Calu3 (cell line): ENCODE results near the gene KRTAP10-12. TPM values are rescaled to one million over a fixed set of nuclear protein-coding genes. Genes with fewer than 3 reads are reported as not detected.
"Not testable (repeated sequence)": the region's sequence is repeated elsewhere in the genome, so short reads cannot be mapped to it uniquely, and the experiment has no call there.

Source experiments
- BruUV-seq: library from RNA; stranded (reverse); fragments of 400-500 nt; replicated peaks from 2 replicates; lab custom pipeline; 2021; lab: Mats Ljungman, UMichigan
- CTCF ChIA-PET: fragments of 300-600 bp; sonication (Branson Sonifier 250); formaldehyde crosslinking; loops from one replicate; lab custom pipeline; 2022; ENCODE audit warnings: antibody characterized with exemption; lab: Charles Lee
- DNase-seq: peaks from one replicate; pipeline ENCODE4 v3.0.0; 2022
- H3K27ac Mint-ChIP-seq: one replicate; pipeline ENCODE4 v1.8.0; 2022; ENCODE audit warnings: mixed read lengths; ENCODE audit not compliant: unreplicated experiment
- H3K27me3 Mint-ChIP-seq: one replicate; pipeline ENCODE4 v1.8.0; 2022; ENCODE audit warnings: mixed read lengths; ENCODE audit not compliant: unreplicated experiment
- H3K36me3 Mint-ChIP-seq: one replicate; pipeline ENCODE4 v1.8.0; 2022; ENCODE audit warnings: mild to moderate bottlenecking, moderate library complexity, mixed read lengths; ENCODE audit not compliant: insufficient read depth, unreplicated experiment
- H3K4me1 Mint-ChIP-seq: one replicate; pipeline ENCODE4 v1.8.0; 2022; ENCODE audit warnings: mild to moderate bottlenecking, low read depth, mixed read lengths; ENCODE audit not compliant: unreplicated experiment
- H3K4me3 Mint-ChIP-seq: one replicate; pipeline ENCODE4 v1.8.0; 2022; ENCODE audit warnings: mild to moderate bottlenecking, low read depth, moderate library complexity, mixed read lengths; ENCODE audit not compliant: unreplicated experiment
- H3K9me3 Mint-ChIP-seq: one replicate; pipeline ENCODE4 v1.8.0; 2022; ENCODE audit warnings: low read depth, mixed read lengths; ENCODE audit not compliant: unreplicated experiment
- intact Hi-C: fragments of 100-400 bp; cut with micrococcal nuclease; formaldehyde crosslinking; loops from one replicate; pipeline ENCODE4 v1.10.0; 2022; ENCODE audit not compliant: unreplicated experiment
- total RNA-seq: library from RNA; stranded (reverse); gene quantifications from 2 replicates; pipeline ENCODE4 v1.2.3, GENCODE V29; 2022
- TF ChIP-seq, protein P1 (sequence below): fragments of 200-600 bp; IDR thresholded peaks from one replicate; pipeline ENCODE4 v1.8.0; 2022; ENCODE audit warnings: antibody characterized with exemption; ENCODE audit not compliant: unreplicated experiment

KRTAP10-12 gene
- total RNA-seq, 1 experiment from 2014 or later = not detected

DNA sequence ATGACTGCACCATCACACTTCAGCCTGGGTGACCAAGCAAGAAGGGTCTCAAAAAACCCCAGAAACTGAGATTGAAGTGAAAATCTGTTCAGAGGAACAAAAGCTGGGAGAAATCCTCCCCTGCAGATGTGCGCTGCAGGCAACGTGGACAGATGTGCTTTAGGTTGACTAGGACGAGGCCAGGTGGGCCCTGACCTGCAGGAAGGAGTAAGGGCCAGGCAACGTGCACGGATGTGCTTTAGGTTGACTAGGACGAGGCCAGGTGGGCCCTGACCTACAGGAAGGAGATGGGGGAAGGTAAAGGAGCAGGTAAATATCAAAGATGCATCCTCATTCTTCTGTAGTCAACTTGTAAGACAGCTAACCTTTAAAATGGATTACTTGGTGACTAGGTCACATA, 12.5 kb upstream of the KRTAP10-12 start:
- Mint-ChIP-seq H3K4me3 (no peak overlapping the region), H3K27ac (no peak overlapping the region), H3K36me3 (no peaks in the 10 kb centered on the region), H3K27me3 (peaks cover 97% of the 10 kb centered on the region), H3K4me1 (no peaks in the 10 kb centered on the region), H3K9me3 (no peaks in the 10 kb centered on the region)
- BruUV-seq = no TSS peak
- DNase-seq = no peak
- CTCF ChIA-PET = no interaction called here
- TF ChIP-seq, protein P1, sequence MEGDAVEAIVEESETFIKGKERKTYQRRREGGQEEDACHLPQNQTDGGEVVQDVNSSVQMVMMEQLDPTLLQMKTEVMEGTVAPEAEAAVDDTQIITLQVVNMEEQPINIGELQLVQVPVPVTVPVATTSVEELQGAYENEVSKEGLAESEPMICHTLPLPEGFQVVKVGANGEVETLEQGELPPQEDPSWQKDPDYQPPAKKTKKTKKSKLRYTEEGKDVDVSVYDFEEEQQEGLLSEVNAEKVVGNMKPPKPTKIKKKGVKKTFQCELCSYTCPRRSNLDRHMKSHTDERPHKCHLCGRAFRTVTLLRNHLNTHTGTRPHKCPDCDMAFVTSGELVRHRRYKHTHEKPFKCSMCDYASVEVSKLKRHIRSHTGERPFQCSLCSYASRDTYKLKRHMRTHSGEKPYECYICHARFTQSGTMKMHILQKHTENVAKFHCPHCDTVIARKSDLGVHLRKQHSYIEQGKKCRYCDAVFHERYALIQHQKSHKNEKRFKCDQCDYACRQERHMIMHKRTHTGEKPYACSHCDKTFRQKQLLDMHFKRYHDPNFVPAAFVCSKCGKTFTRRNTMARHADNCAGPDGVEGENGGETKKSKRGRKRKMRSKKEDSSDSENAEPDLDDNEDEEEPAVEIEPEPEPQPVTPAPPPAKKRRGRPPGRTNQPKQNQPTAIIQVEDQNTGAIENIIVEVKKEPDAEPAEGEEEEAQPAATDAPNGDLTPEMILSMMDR = no peak
- intact Hi-C loops = no loop called here

DNA sequence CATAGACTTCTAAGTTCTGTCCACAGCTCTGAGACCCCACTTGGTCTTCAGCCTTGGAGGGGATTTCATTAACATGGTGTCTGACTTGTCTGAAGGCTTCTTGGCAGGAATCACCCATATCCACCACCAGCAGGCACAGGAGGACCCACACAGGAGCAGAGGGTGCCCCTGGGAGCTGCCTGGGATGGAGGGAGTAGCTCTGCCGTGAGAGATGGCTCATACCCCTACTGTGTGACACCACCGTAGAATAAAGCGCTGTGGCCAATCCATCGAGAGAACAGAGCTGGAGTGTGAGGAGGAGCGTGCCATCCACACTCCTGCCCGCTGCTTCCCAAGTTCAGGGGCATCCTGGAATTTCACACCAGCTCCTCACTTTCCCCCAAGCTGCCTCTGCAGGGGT, 11.9 kb upstream of the KRTAP10-12 start:
- H3K4me1 Mint-ChIP-seq, H3K36me3 Mint-ChIP-seq, H3K4me3 Mint-ChIP-seq, H3K9me3 Mint-ChIP-seq, intact Hi-C loops, BruUV-seq, CTCF ChIA-PET, DNase-seq, H3K27ac Mint-ChIP-seq: not testable (repeated sequence)
- peaks cover 97% of the 10 kb centered on the region for H3K27me3 Mint-ChIP-seq

DNA sequence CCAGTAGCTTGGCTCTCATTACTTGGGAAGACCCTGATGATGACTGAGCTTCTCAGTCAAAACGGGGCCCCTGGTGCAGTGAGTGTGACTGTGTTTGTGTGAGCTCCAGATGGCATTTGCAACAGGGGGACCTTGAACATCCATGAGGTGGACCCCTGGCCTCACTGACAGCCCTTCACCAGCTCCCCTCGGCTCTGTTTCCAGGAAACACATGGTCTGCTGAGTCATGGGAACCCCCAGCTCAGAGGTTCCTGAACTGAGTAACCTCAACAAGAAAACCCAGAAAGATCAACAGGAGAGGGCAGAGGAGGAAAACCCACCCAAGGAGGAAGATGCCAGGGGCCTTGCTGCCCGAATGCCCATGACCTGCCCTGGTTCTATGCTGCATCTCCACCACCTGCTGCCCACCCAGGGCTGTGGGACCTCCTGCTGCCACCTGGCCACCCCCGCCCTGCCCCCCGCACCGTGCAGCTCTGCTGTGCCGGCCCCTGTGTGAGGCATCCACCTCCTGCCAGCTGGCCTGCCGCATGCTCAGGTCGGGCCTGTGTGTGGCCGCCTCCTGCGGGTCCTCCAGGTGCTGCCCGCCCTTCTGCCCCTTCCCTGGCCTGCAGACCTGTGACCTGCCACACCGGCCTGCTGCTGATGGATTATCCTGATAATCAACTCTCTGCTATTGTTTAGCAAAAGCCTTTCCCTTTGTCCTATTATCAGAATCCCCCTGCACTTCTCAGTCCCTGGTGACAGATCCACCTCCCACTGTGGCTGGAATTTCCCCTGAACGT, 10.8 kb upstream of the KRTAP10-12 start:
- no peaks in the 10 kb centered on the region for H3K36me3 Mint-ChIP-seq
- CTCF ChIA-PET = no interaction called here

DNA sequence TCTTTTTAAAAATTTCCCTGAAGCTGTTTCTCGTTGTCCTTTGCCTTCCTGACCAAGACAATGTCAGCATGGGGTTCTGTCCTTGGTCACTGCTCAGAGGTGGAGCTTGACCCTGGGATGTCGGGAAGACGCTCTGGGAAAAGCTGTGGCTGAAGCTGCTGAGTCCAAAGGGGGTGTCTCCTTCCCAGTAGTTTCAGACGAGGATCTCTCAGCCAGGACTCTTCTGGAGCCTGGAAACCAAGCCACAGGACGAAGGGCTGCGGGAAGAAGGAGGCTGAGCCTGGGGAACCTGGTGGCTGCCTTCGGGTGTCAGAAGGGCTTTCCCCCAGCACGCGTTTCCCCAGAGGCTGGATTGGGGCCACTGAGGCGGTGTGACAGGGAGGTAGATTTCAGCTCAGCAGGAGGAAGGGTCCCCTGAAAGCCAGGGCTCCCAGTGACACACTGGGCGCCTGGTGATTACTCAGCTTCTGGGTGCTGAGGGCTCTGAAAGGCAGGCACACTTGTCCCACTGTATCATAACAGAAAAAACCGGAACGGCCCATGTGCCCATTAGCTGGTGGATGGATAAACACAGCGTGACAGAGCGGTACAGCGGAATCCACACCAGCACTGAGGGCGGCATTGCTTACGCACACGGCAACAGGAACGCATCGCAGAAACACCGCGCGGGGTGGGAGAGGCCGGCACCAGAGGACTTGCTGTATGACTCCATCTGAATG, 10.0 kb upstream of the KRTAP10-12 start:
- CTCF ChIA-PET = no interaction called here
- DNase-seq = no peak
- no TSS peak for BruUV-seq
- Mint-ChIP-seq H3K27me3 (peaks cover 97% of the 10 kb centered on the region), H3K36me3 (no peaks in the 10 kb centered on the region), H3K27ac (no peak overlapping the region), H3K4me3 (no peak overlapping the region), H3K9me3 (no peaks in the 10 kb centered on the region), H3K4me1 (no peaks in the 10 kb centered on the region)
- TF ChIP-seq, protein P1 = no peak
- intact Hi-C loops = no loop called here

More for the DNA sequence above, 10.8 kb upstream of the KRTAP10-12 start:
- H3K4me3 Mint-ChIP-seq = no peak overlapping the region
- no peaks in the 10 kb centered on the region for H3K9me3 Mint-ChIP-seq
- peaks cover 97% of the 10 kb centered on the region for H3K27me3 Mint-ChIP-seq
- H3K4me1 Mint-ChIP-seq = no peaks in the 10 kb centered on the region
- intact Hi-C loops = no loop called here
- no peak for DNase-seq
- no peak overlapping the region for H3K27ac Mint-ChIP-seq
- TF ChIP-seq, protein P1 = no peak
- BruUV-seq = no TSS peak
